H1 (cell line): ENCODE data around the gene BCAS3. TPM values are rescaled to one million over a fixed set of nuclear protein-coding genes. Genes with fewer than 3 reads are reported as not detected.

ENCODE experiments used
- BACH1 ChIP-seq: IDR thresholded peaks from 2 replicates; pipeline ENCODE4 v1.6.1; 2012; ENCODE audit warnings: low read length, improper control_type of control experiment
- BRCA1 ChIP-seq: IDR thresholded peaks from 2 replicates; pipeline ENCODE4 v1.6.1; 2012; ENCODE audit warnings: low read depth, low read length, improper control_type of control experiment
- CEBPB ChIP-seq: IDR thresholded peaks from 2 replicates; pipeline ENCODE4 v1.6.1; 2012; ENCODE audit warnings: low read depth, low read length
- CHD2 ChIP-seq: IDR thresholded peaks from 2 replicates; pipeline ENCODE4 v1.6.1; 2012; ENCODE audit warnings: low read length, improper control_type of control experiment
- CHD7 ChIP-seq: fragments of 300-600 bp; sonication (generic); IDR thresholded peaks from 2 replicates; pipeline ENCODE4 v1.7.1; 2012; ENCODE audit warnings: low read length, moderate library complexity, mild to moderate bottlenecking, inconsistent platforms; ENCODE audit not compliant: insufficient replicate concordance
- JUN ChIP-seq: IDR thresholded peaks from 2 replicates; pipeline ENCODE4 v1.6.1; 2011; ENCODE audit warnings: low read depth, mild to moderate bottlenecking, improper control_type of control experiment, low read length
- NRF1 ChIP-seq: IDR thresholded peaks from 2 replicates; pipeline ENCODE4 v1.6.1; 2011; ENCODE audit warnings: mild to moderate bottlenecking, low read depth, low read length, improper control_type of control experiment
- RAD21 ChIP-seq, 2 experiments: IDR thresholded peaks in 1 of 2; conservative IDR thresholded peaks in 1 of 2; 2 replicates each; pipeline ENCODE4 v1.6.1; 2011; ENCODE audit warnings: low read depth in 2 of 2, low read length in 2 of 2, improper control_type of control experiment in 1 of 2, inconsistent platforms in 1 of 2, mild to moderate bottlenecking in 1 of 2, moderate library complexity in 1 of 2
- TAF7 ChIP-seq: optimal IDR thresholded peaks from 2 replicates; pipeline ENCODE3; 2011; ENCODE audit warnings: low read depth, mild to moderate bottlenecking, inconsistent platforms, low read length, moderate library complexity, borderline replicate concordance
- USF2 ChIP-seq: IDR thresholded peaks from 2 replicates; pipeline ENCODE4 v1.6.1; 2011; ENCODE audit warnings: low read length, improper control_type of control experiment
- polyA plus RNA-seq, 7 experiments: library from polyadenylated mRNA; depleted of rRNA in 3 of 7; stranded (reverse) in 5 of 7; unstranded in 2 of 7; fragments of >200 nt in 5 of 7; fragments of 200-250 nt in 2 of 7; gene quantifications; 1 replicate in 5 of 7; 2 replicates in 1 of 7; 4 replicates in 1 of 7; pipeline versions ENCODE4 v1.2.1 to v1.2.3, GENCODE V29; 2011 to 2013; ENCODE audit warnings: missing spikeins in 2 of 7, mixed read lengths in 2 of 7
- total RNA-seq: library from RNA; stranded (reverse); fragmentation: NEBNext Ultra II Directional; extraction: Animal tissue kit (Norgen Biotek cat#: 25700); gene quantifications from 2 replicates; pipeline ENCODE4 v1.2.1, GENCODE V29; 2021

The BCAS3 gene
- total and polyA plus RNA-seq, 2 of the 8 experiments (the other 6 are each of a cell fraction or from before 2014, with no cell fraction given) = 9.9 to 13.3 TPM

GRCh38 chr17:61058066-61058465 is 380.4 kb downstream of the BCAS3 start (continued):
- TF ChIP-seq CHD7 (no peak), CEBPB (no peak), JUN (no peak), NRF1 (no peak), RAD21 (IDR thresholded peaks at IDR 0.05 in 1 of 2, conservative IDR thresholded peaks at IDR 0.05 in 1 of 2; ENCODE audit: low read depth in 2 of 2, low read length in 2 of 2) (no peak), BRCA1 (no peak), BACH1 (no peak), TAF7 (no peak), USF2 (no peak), CHD2 (no peak)
